ENCODE results near the gene EFNA5. TPM values are rescaled to one million over a fixed set of nuclear protein-coding genes. Genes with fewer than 3 reads are reported as not detected.

The EFNA5 gene
- total RNA-seq, 1 experiment from 2014 or later: 50.0 TPM

GRCh38 chr5:107531308-107531707 is 139.4 kb downstream of the EFNA5 start:
- no peak for DNase-seq (ENCODE audit: extremely low read depth, low read depth)

- DNase-seq (ENCODE audit: extremely low read depth, low read depth): no peak
Observed at GRCh38 chr5:107529618-107530017, 141.1 kb downstream of the EFNA5 start.

- no peak for DNase-seq (ENCODE audit: extremely low read depth, low read depth)
Observed at GRCh38 chr5:107526270-107526937, 144.3 kb downstream of the EFNA5 start.

- DNase-seq (ENCODE audit: extremely low read depth, low read depth): no peak
Observed at GRCh38 chr5:107524111-107524510, 146.6 kb downstream of the EFNA5 start.

- no peak for DNase-seq (ENCODE audit: extremely low read depth, low read depth)
Observed at GRCh38 chr5:107523029-107523680, 147.6 kb downstream of the EFNA5 start.

- DNase-seq (ENCODE audit: extremely low read depth, low read depth): no peak
Observed at GRCh38 chr5:107522456-107522855, 148.3 kb downstream of the EFNA5 start.

GRCh38 chr5:107519900-107520354 is 150.8 kb downstream of the EFNA5 start:
- no peak for DNase-seq (ENCODE audit: extremely low read depth, low read depth)

GRCh38 chr5:107518616-107519015 is 152.1 kb downstream of the EFNA5 start:
- no peak for DNase-seq (ENCODE audit: extremely low read depth, low read depth)

- no peak for DNase-seq (ENCODE audit: extremely low read depth, low read depth)
Observed at GRCh38 chr5:107518190-107518589, 152.5 kb downstream of the EFNA5 start.

GRCh38 chr5:107517185-107518033 is 153.3 kb downstream of the EFNA5 start:
- DNase-seq (ENCODE audit: extremely low read depth, low read depth): peak; percentile 29

GRCh38 chr5:107516452-107517184 is 154.1 kb downstream of the EFNA5 start:
- DNase-seq (ENCODE audit: extremely low read depth, low read depth): no peak

GRCh38 chr5:107515521-107516080 is 155.1 kb downstream of the EFNA5 start:
- DNase-seq (ENCODE audit: extremely low read depth, low read depth): no peak

- no peak for DNase-seq (ENCODE audit: extremely low read depth, low read depth)
Observed at GRCh38 chr5:107514305-107514704, 156.4 kb downstream of the EFNA5 start.

GRCh38 chr5:107513337-107514085 is 157.2 kb downstream of the EFNA5 start:
- DNase-seq (ENCODE audit: extremely low read depth, low read depth): no peak

- DNase-seq (ENCODE audit: extremely low read depth, low read depth): no peak
Observed at GRCh38 chr5:107512029-107512428, 158.7 kb downstream of the EFNA5 start.

- no peak for DNase-seq (ENCODE audit: extremely low read depth, low read depth)
Observed at GRCh38 chr5:107510125-107510524, 160.6 kb downstream of the EFNA5 start.

- DNase-seq (ENCODE audit: extremely low read depth, low read depth): no peak
Observed at GRCh38 chr5:107508097-107508496, 162.6 kb downstream of the EFNA5 start.

GRCh38 chr5:107505763-107506534 is 164.8 kb downstream of the EFNA5 start:
- no peak for DNase-seq (ENCODE audit: extremely low read depth, low read depth)

GRCh38 chr5:107504424-107504823 is 166.3 kb downstream of the EFNA5 start:
- DNase-seq (ENCODE audit: extremely low read depth, low read depth): no peak

All from NCI-H460 (cell line).